ENCODE results near the gene GOSR2.
A peak's percentile ranks its signal among the peaks of the same experiment; 100 is the strongest.
"Not testable (repeated sequence)": the region's sequence is repeated elsewhere in the genome, so short reads cannot be mapped to it uniquely, and the experiment has no call there.

GOSR2 gene

GRCh38 chr17:46968224-46968834, 45.4 kb downstream of the GOSR2 start:
- no peak for DNase-seq

- no peak for DNase-seq
Observed at GRCh38 chr17:46968896-46969295, 45.9 kb downstream of the GOSR2 start.

- no peak for DNase-seq
Observed at GRCh38 chr17:46971647-46972300, 48.8 kb downstream of the GOSR2 start.

GRCh38 chr17:46972346-46972745, 49.4 kb downstream of the GOSR2 start:
- DNase-seq: no peak

- DNase-seq: peak; percentile 53
Observed at GRCh38 chr17:46974086-46974485, 51.1 kb downstream of the GOSR2 start.

- no peak for DNase-seq
Observed at GRCh38 chr17:46975287-46975686, 52.3 kb downstream of the GOSR2 start.

- DNase-seq: no peak
Observed at GRCh38 chr17:46976626-46977270, 53.8 kb downstream of the GOSR2 start.

- DNase-seq: peak; percentile 44
Observed at GRCh38 chr17:46977348-46977747, 54.4 kb downstream of the GOSR2 start.

- no peak for DNase-seq
Observed at GRCh38 chr17:46977750-46978488, 55.0 kb downstream of the GOSR2 start.

- DNase-seq: no peak
Observed at GRCh38 chr17:46978489-46979146, 55.7 kb downstream of the GOSR2 start.

- DNase-seq: peak; percentile 52
Observed at GRCh38 chr17:46979147-46979863, 56.3 kb downstream of the GOSR2 start, which contains the start of gene RPRML. Gene RPRML (minus strand): TSS chr17:46979253. CDS start chr17:46979007, 246 bp downstream.

- DNase-seq: no peak
Observed at GRCh38 chr17:46982577-46982976, 59.6 kb downstream of the GOSR2 start.

- no peak for DNase-seq
Observed at GRCh38 chr17:46983782-46984181, 60.8 kb downstream of the GOSR2 start.

GRCh38 chr17:46984341-46984740, 61.4 kb downstream of the GOSR2 start:
- DNase-seq: no peak

GRCh38 chr17:46984892-46985291, 61.9 kb downstream of the GOSR2 start:
- DNase-seq: no peak

GRCh38 chr17:46986366-46986765, 63.4 kb downstream of the GOSR2 start:
- no peak for DNase-seq

- DNase-seq: not testable (repeated sequence)
Observed at GRCh38 chr17:46987927-46988326, 65.0 kb downstream of the GOSR2 start.

- DNase-seq: no peak
Observed at GRCh38 chr17:46989637-46990431, 66.9 kb downstream of the GOSR2 start.

- no peak for DNase-seq
Observed at GRCh38 chr17:46991617-46992016, 68.7 kb downstream of the GOSR2 start.

Data from COR-L47 (cell line).